ENCODE data around the gene FKRP. TPM values are rescaled to one million over a fixed set of nuclear protein-coding genes. Genes with fewer than 3 reads are reported as not detected.

FKRP gene
- total and polyA plus RNA-seq, 2 of the 13 experiments (the other 11 are each of a cell fraction or from before 2014, with no cell fraction given) = 7.3 to 9.8 TPM

DNA sequence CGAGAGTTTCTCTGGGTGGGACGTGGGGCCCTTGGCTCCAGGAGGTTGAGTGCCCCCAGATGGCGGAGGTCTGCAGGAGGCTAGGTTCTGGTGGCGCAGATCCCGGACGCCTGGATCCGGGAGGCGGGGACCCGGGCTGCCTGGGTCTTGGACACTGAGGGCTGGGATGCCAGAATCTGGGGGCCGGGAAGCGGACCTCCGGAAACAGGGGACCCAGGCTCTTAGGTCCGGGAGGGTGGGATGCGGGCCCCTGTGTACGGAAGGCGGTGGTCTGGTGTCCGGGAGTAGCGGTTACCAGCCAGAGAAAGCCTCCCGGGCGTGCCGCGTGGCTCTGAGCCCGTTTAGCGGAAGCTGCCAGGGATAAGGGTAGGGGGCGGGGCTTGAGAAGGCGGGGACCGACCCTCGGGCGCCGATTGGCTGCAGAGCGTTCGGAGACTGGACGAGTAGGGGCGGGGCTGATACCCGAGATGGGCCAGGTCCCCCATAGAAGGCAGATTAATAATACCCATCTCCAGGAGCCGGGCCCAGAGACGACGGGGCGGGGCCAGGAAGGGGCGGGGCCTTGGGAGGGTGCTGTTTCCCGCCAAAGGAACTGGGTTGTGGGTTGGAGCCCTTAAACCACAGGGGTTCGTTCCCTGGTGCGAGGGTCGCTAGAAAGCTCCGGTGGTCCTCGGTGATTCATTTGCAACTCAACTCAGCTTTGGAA, 42.6 kb downstream of the FKRP start, which contains the start of gene SLC1A5 (continued):
- TF ChIP-seq, protein P1, sequence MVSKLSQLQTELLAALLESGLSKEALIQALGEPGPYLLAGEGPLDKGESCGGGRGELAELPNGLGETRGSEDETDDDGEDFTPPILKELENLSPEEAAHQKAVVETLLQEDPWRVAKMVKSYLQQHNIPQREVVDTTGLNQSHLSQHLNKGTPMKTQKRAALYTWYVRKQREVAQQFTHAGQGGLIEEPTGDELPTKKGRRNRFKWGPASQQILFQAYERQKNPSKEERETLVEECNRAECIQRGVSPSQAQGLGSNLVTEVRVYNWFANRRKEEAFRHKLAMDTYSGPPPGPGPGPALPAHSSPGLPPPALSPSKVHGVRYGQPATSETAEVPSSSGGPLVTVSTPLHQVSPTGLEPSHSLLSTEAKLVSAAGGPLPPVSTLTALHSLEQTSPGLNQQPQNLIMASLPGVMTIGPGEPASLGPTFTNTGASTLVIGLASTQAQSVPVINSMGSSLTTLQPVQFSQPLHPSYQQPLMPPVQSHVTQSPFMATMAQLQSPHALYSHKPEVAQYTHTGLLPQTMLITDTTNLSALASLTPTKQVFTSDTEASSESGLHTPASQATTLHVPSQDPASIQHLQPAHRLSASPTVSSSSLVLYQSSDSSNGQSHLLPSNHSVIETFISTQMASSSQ (IDR thresholded peaks at IDR 0.05; ENCODE audit: low read depth) = no peak
- TF ChIP-seq, protein P1 (CRISPR knock-in tag; IDR thresholded peaks at IDR 0.05; ENCODE audit: borderline replicate concordance) = peak; percentile 51; the same call in 1 of the 2 replicates
- TF ChIP-seq TEAD3 (CRISPR knock-in tag; optimal IDR thresholded peaks at IDR 0.05; ENCODE audit: borderline replicate concordance) (peak; percentile 57), NCOA1 (CRISPR knock-in tag; IDR thresholded peaks at IDR 0.05) (no peak), ZNF331 (CRISPR knock-in tag; IDR thresholded peaks at IDR 0.05) (peak; percentile 60; the same call in 1 of the 2 replicates), KAT8 (CRISPR knock-in tag; IDR thresholded peaks at IDR 0.05) (peak; percentile 84; the same call in 1 of the 2 replicates), SALL1 (CRISPR knock-in tag; IDR thresholded peaks at IDR 0.05) (peak; percentile 78), HIC2 (CRISPR knock-in tag; IDR thresholded peaks at IDR 0.05; ENCODE audit: low read depth) (no peak), HNRNPH1 (optimal IDR thresholded peaks at IDR 0.05; ENCODE audit: low read depth, low read length) (no peak), NCOR1 (IDR thresholded peaks at IDR 0.05; ENCODE audit: borderline replicate concordance, low read length) (no peak), ZBTB3 (CRISPR knock-in tag; IDR thresholded peaks at IDR 0.05; ENCODE audit: borderline replicate concordance, low read depth) (0 out of 2 replicates have a peak, but pooled peaks have one; percentile 50), ATF6 (CRISPR knock-in tag; conservative IDR thresholded peaks at IDR 0.05) (no peak; the same call in 1 of the 2 replicates), NR2C2 (CRISPR knock-in tag; IDR thresholded peaks at IDR 0.05; ENCODE audit: borderline replicate concordance) (0 out of 2 replicates have a peak, but pooled peaks have one; percentile 28)
- TF ChIP-seq, protein P2, sequence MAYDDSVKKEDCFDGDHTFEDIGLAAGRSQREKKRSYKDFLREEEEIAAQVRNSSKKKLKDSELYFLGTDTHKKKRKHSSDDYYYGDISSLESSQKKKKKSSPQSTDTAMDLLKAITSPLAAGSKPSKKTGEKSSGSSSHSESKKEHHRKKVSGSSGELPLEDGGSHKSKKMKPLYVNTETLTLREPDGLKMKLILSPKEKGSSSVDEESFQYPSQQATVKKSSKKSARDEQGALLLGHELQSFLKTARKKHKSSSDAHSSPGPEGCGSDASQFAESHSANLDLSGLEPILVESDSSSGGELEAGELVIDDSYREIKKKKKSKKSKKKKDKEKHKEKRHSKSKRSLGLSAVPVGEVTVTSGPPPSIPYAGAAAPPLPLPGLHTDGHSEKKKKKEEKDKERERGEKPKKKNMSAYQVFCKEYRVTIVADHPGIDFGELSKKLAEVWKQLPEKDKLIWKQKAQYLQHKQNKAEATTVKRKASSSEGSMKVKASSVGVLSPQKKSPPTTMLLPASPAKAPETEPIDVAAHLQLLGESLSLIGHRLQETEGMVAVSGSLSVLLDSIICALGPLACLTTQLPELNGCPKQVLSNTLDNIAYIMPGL (CRISPR knock-in tag; IDR thresholded peaks at IDR 0.05; ENCODE audit: borderline replicate concordance in 1 of 2, low read depth in 1 of 2) = peak; percentile 55 to 76; a peak in 3 of 4 replicates
- TF ChIP-seq, protein P3, sequence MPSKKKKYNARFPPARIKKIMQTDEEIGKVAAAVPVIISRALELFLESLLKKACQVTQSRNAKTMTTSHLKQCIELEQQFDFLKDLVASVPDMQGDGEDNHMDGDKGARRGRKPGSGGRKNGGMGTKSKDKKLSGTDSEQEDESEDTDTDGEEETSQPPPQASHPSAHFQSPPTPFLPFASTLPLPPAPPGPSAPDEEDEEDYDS (CRISPR knock-in tag; IDR thresholded peaks at IDR 0.05) = peak; percentile 100
